Chondrocyte (in vitro differentiated cells): Measurements from ENCODE around the gene NUDT4. TPM values are rescaled to one million over a fixed set of nuclear protein-coding genes. Genes with fewer than 3 reads are reported as not detected.

Source experiments
- DNase-seq: peaks from one replicate; pipeline ENCODE4 v3.0.0; 2021; ENCODE audit warnings: mixed read lengths, low spot score
- H3K27ac Mint-ChIP-seq: one replicate; pipeline ENCODE4 v1.8.0; 2021; ENCODE audit warnings: mild to moderate bottlenecking, moderate library complexity, mixed read lengths; ENCODE audit not compliant: unreplicated experiment
- H3K27me3 Mint-ChIP-seq: 2 replicates; pipeline ENCODE4 v1.8.0; 2021; ENCODE audit warnings: low read depth, mixed read lengths
- H3K36me3 Mint-ChIP-seq: 2 replicates; pipeline ENCODE4 v1.8.0; 2021; ENCODE audit warnings: low read depth, mixed read lengths
- H3K4me1 Mint-ChIP-seq: 2 replicates; pipeline ENCODE4 v1.8.0; 2021; ENCODE audit warnings: low read depth, mild to moderate bottlenecking, mixed read lengths
- H3K4me3 Mint-ChIP-seq: one replicate; pipeline ENCODE4 v1.8.0; 2021; ENCODE audit warnings: mild to moderate bottlenecking, moderate library complexity, mixed read lengths; ENCODE audit not compliant: unreplicated experiment
- H3K9me3 Mint-ChIP-seq: 2 replicates; pipeline ENCODE4 v1.8.0; 2021; ENCODE audit warnings: low read depth, mixed read lengths
- CTCF ChIP-seq: fragments of 200-600 bp; sonication (generic); IDR thresholded peaks from 2 replicates; pipeline ENCODE4 v1.5.0; 2021; ENCODE audit warnings: antibody characterized with exemption, mild to moderate bottlenecking, moderate library complexity
- total RNA-seq: library from RNA; stranded (reverse); gene quantifications from 3 replicates; pipeline ENCODE4 v1.2.1, GENCODE V29; 2021

NUDT4 gene
- total RNA-seq, 1 donor from 2014 or later: 69.0 TPM

GRCh38 chr12:93360688-93361087 is 17.0 kb upstream of the NUDT4 start:
- TF ChIP-seq CTCF: no peak
- no peak overlapping the region for H3K27ac Mint-ChIP-seq
- peaks cover 39% of the 10 kb centered on the region for H3K4me1 Mint-ChIP-seq
- no peaks in the 10 kb centered on the region for H3K9me3 Mint-ChIP-seq
- no peaks in the 10 kb centered on the region for H3K27me3 Mint-ChIP-seq
- DNase-seq: no peak
- H3K36me3 Mint-ChIP-seq: no peaks in the 10 kb centered on the region
- no peak overlapping the region for H3K4me3 Mint-ChIP-seq

GRCh38 chr12:93361151-93361919 is 16.4 kb upstream of the NUDT4 start:
- no peaks in the 10 kb centered on the region for H3K9me3 Mint-ChIP-seq
- TF ChIP-seq CTCF: no peak
- no peak overlapping the region for H3K27ac Mint-ChIP-seq
- DNase-seq: no peak
- no peak overlapping the region for H3K4me3 Mint-ChIP-seq
- H3K27me3 Mint-ChIP-seq: no peaks in the 10 kb centered on the region
- no peaks in the 10 kb centered on the region for H3K36me3 Mint-ChIP-seq
- H3K4me1 Mint-ChIP-seq: peaks cover 43% of the 10 kb centered on the region

- H3K4me3 Mint-ChIP-seq: no peak overlapping the region
These were observed 13.9 kb upstream of the NUDT4 start for GRCh38 chr12:93363841-93364297.

GRCh38 chr12:93365616-93366405 is 11.9 kb upstream of the NUDT4 start:
- Mint-ChIP-seq H3K27ac (peak overlapping the region; percentile 33), H3K4me1 (peaks cover 22% of the 10 kb centered on the region), H3K36me3 (no peaks in the 10 kb centered on the region), H3K9me3 (no peaks in the 10 kb centered on the region), H3K27me3 (no peaks in the 10 kb centered on the region), H3K4me3 (no peak overlapping the region)
- no peak for DNase-seq
- no peak for TF ChIP-seq CTCF

More at GRCh38 chr12:93363841-93364297, 13.9 kb upstream of the NUDT4 start:
- no peaks in the 10 kb centered on the region for H3K27me3 Mint-ChIP-seq
- H3K36me3 Mint-ChIP-seq: no peaks in the 10 kb centered on the region
- no peak for TF ChIP-seq CTCF
- H3K9me3 Mint-ChIP-seq: no peaks in the 10 kb centered on the region
- H3K27ac Mint-ChIP-seq: no peak overlapping the region
- no peak for DNase-seq
- H3K4me1 Mint-ChIP-seq: peaks cover 35% of the 10 kb centered on the region

- no peak overlapping the region for H3K4me3 Mint-ChIP-seq
- no peak overlapping the region for H3K27ac Mint-ChIP-seq
- no peaks in the 10 kb centered on the region for H3K27me3 Mint-ChIP-seq
- no peaks in the 10 kb centered on the region for H3K36me3 Mint-ChIP-seq
- no peak for DNase-seq
- H3K4me1 Mint-ChIP-seq: peaks cover 16% of the 10 kb centered on the region
- TF ChIP-seq CTCF: no peak
- no peaks in the 10 kb centered on the region for H3K9me3 Mint-ChIP-seq
These were observed 11.3 kb upstream of the NUDT4 start for GRCh38 chr12:93366422-93366821.
